HCT116 (cell line): ENCODE results near the gene RNF207. TPM values are rescaled to one million over a fixed set of nuclear protein-coding genes. Genes with fewer than 3 reads are reported as not detected.

ENCODE experiments used
- ATAC-seq: fragments of 200-7000 bp; cut with Tn5 transposase; 2 replicates; pipeline ENCODE4 v1.9.1; 2020; ENCODE audit warnings: mild to moderate bottlenecking, moderate library complexity
- BruUV-seq: library from RNA; stranded (reverse); fragments of 400-500 nt; replicated peaks from 2 replicates; lab custom pipeline; 2021; lab: Mats Ljungman, UMichigan
- CTCF ChIA-PET: fragments of 300-600 bp; sonication (Branson Sonifier 250); formaldehyde crosslinking; loops from one replicate; lab custom pipeline; 2021; ENCODE audit warnings: antibody characterized with exemption; lab: Charles Lee
- POLR2A ChIA-PET: fragments of 300-600, 350-600 bp; sonication (Branson Sonifier 250); formaldehyde crosslinking; loops from one replicate; lab custom pipeline; 2021; ENCODE audit warnings: antibody characterized with exemption; lab: Charles Lee
- RAD21 ChIA-PET, 2 experiments: fragments of 300-600 bp; sonication (Branson Sonifier 250); formaldehyde crosslinking; loops; one replicate each; lab custom pipeline; 2023; ENCODE audit warnings: low total read pairs in 2 of 2; ENCODE audit not compliant: uncharacterized antibody in 2 of 2, unreplicated experiment in 2 of 2, low non-redundant PET in 1 of 2; lab: Charles Lee
- DNase-seq: peaks from one replicate; pipeline ENCODE4 v3.0.0-alpha.2; 2010; ENCODE audit warnings: low read depth, low spot score
- H2AFZ ChIP-seq: fragments of 200-600 bp; shearing (Covaris generic), sonication (generic); 2 replicates; pipeline ENCODE4 v1.6.1; 2017; ENCODE audit warnings: low read depth, mixed run types, mixed read lengths, antibody characterized with exemption, low read length; ENCODE audit not compliant: poor library complexity, severe bottlenecking
- H3K27ac ChIP-seq: 2 replicates; pipeline ENCODE4 v1.5.1; 2012; ENCODE audit warnings: low read depth, low read length
- H3K27me3 ChIP-seq: fragments of 200-600 bp; sonication (generic); 2 replicates; pipeline ENCODE4 v1.6.1; 2016; ENCODE audit warnings: mixed run types, low read length, mixed read lengths; ENCODE audit not compliant: insufficient read depth
- H3K36me3 ChIP-seq, 2 experiments: fragments of 200-500 bp in 1 of 2; fragments of 200-600 bp in 1 of 2; sonication (Bioruptor generic) in 1 of 2; sonication (generic) in 1 of 2; 2 replicates each; pipeline versions ENCODE4 v1.5.1 to v1.6.1; 2014 to 2016; ENCODE audit warnings: low read length in 2 of 2, inconsistent platforms in 1 of 2, mixed read lengths in 1 of 2, mixed run types in 1 of 2; ENCODE audit not compliant: insufficient read depth in 2 of 2, control insufficient read depth in 1 of 2
- H3K4me1 ChIP-seq, 2 experiments: fragments of 200-600 bp in 1 of 2; sonication (generic) in 1 of 2; 2 replicates each; pipeline versions ENCODE4 v1.5.1 to v1.6.1; 2012 to 2017; ENCODE audit warnings: low read length in 2 of 2, inconsistent platforms in 1 of 2, mild to moderate bottlenecking in 1 of 2, mixed read lengths in 1 of 2, mixed run types in 1 of 2, moderate library complexity in 1 of 2; ENCODE audit not compliant: insufficient read depth in 2 of 2, control insufficient read depth in 1 of 2
- H3K4me2 ChIP-seq: fragments of 200-600 bp; sonication (generic); 2 replicates; pipeline ENCODE4 v1.6.1; 2017; ENCODE audit warnings: mixed run types, low read length, mixed read lengths
- H3K4me3 ChIP-seq, 2 experiments: fragments of 200-600 bp in 1 of 2; sonication (generic) in 1 of 2; replicated peaks in 1 of 2; 2 replicates each; pipeline ENCODE4 v1.5.1; 2011 to 2016; ENCODE audit warnings: low read length in 2 of 2, control low read depth in 1 of 2, low read depth in 1 of 2, mild to moderate bottlenecking in 1 of 2, mixed read lengths in 1 of 2, mixed run types in 1 of 2
- H3K79me2 ChIP-seq: fragments of 200-600 bp; sonication (generic); 2 replicates; pipeline ENCODE4 v1.6.1; 2017; ENCODE audit warnings: mild to moderate bottlenecking, mixed run types, low read length, moderate library complexity, mixed read lengths; ENCODE audit not compliant: insufficient read depth
- H3K9ac ChIP-seq: fragments of 200-600 bp; sonication (generic); 2 replicates; pipeline ENCODE4 v1.6.1; 2016; ENCODE audit warnings: low read length, mixed read lengths
- H3K9me2 ChIP-seq: fragments of 200-600 bp; sonication (generic), shearing (Covaris generic); 2 replicates; pipeline ENCODE4 v1.6.1; 2017; ENCODE audit warnings: mixed run types, mild to moderate bottlenecking, moderate library complexity; ENCODE audit not compliant: insufficient read depth
- H3K9me3 ChIP-seq, 2 experiments: fragments of 200-500 bp in 1 of 2; fragments of 200-600 bp in 1 of 2; sonication (Bioruptor generic) in 1 of 2; sonication (generic) in 1 of 2; 2 replicates each; pipeline ENCODE4 v1.6.1; 2014 to 2017; ENCODE audit warnings: low read length in 2 of 2, mixed read lengths in 2 of 2, inconsistent platforms in 1 of 2, low read depth in 1 of 2, mild to moderate bottlenecking in 1 of 2, mixed run types in 1 of 2, moderate library complexity in 1 of 2; ENCODE audit not compliant: control insufficient read depth in 1 of 2, insufficient read depth in 1 of 2
- H4K20me1 ChIP-seq: fragments of 200-600 bp; sonication (generic), shearing (Covaris generic); 2 replicates; pipeline ENCODE4 v1.6.1; 2017; ENCODE audit warnings: mixed run types, mild to moderate bottlenecking, moderate library complexity; ENCODE audit not compliant: insufficient read depth
- ATF3 ChIP-seq: IDR thresholded peaks from 2 replicates; pipeline ENCODE4 v1.6.1; 2012
- EGR1 ChIP-seq: IDR thresholded peaks from 2 replicates; pipeline ENCODE4 v1.6.1; 2012; ENCODE audit warnings: low read depth
- EZH2 ChIP-seq: fragments of 200-600 bp; sonication (generic); IDR thresholded peaks from 2 replicates; pipeline ENCODE4 v1.6.1; 2017; ENCODE audit warnings: antibody characterized with exemption, mixed run types
- EZH2phosphoT487 ChIP-seq: fragments of 200-600 bp; IDR thresholded peaks from 2 replicates; pipeline ENCODE4 v1.6.1; 2018; ENCODE audit warnings: antibody characterized with exemption, borderline replicate concordance
- FOSL1 ChIP-seq: IDR thresholded peaks from 2 replicates; pipeline ENCODE4 v1.6.1; 2012; ENCODE audit warnings: low read depth
- POLR2A ChIP-seq: IDR thresholded peaks from 2 replicates; pipeline ENCODE4 v1.7.0; 2011; ENCODE audit warnings: borderline replicate concordance; ENCODE audit not compliant: insufficient read depth, insufficient read length; ENCODE audit errors: extremely low read depth
- POLR2AphosphoS5 ChIP-seq: IDR thresholded peaks from 2 replicates; pipeline ENCODE4 v1.6.1; 2011; ENCODE audit warnings: mild to moderate bottlenecking, low read depth, low read length, moderate library complexity
- RAD21 ChIP-seq: IDR thresholded peaks from 2 replicates; pipeline ENCODE4 v1.6.1; 2012; ENCODE audit warnings: low read depth, mild to moderate bottlenecking
- REST ChIP-seq: IDR thresholded peaks from 2 replicates; pipeline ENCODE4 v1.6.1; 2012; ENCODE audit warnings: low read depth
- SIN3A ChIP-seq: IDR thresholded peaks from 2 replicates; pipeline ENCODE4 v1.6.1; 2012; ENCODE audit warnings: low read depth
- SRF ChIP-seq: IDR thresholded peaks from 2 replicates; pipeline ENCODE4 v1.6.1; 2012; ENCODE audit warnings: low read depth
- TCF7L2 ChIP-seq: IDR thresholded peaks from 2 replicates; pipeline ENCODE4 v1.7.0; 2011; ENCODE audit warnings: borderline replicate concordance, inconsistent platforms; ENCODE audit not compliant: insufficient read depth, insufficient read length; ENCODE audit errors: extremely low read depth
- YY1 ChIP-seq: IDR thresholded peaks from 2 replicates; pipeline ENCODE4 v1.6.1; 2011; ENCODE audit warnings: low read length, low read depth, moderate library complexity, mild to moderate bottlenecking; ENCODE audit not compliant: insufficient replicate concordance; ENCODE audit errors: extremely low read depth
- ZBTB33 ChIP-seq: IDR thresholded peaks from 2 replicates; pipeline ENCODE4 v1.6.1; 2011; ENCODE audit warnings: mild to moderate bottlenecking, low read length, moderate library complexity; ENCODE audit not compliant: insufficient replicate concordance; ENCODE audit errors: extremely low read depth
- ZFX ChIP-seq: fragments of 450-650 bp; IDR thresholded peaks from 2 replicates; pipeline ENCODE4 v1.6.1; 2017
- ZNF274 ChIP-seq: fragments of 200-500 bp; sonication (Bioruptor generic); IDR thresholded peaks from 2 replicates; pipeline ENCODE4 v1.6.1; 2014; ENCODE audit warnings: mild to moderate bottlenecking, low read depth, low read length, inconsistent platforms
- intact Hi-C: fragments of 100-400 bp; cut with micrococcal nuclease; formaldehyde crosslinking; loops from 2 replicates; pipeline ENCODE4 v1.10.0; 2022
- total RNA-seq: library from RNA; stranded (reverse); gene quantifications from one replicate; pipeline ENCODE4 v1.2.1, GENCODE V29; 2021; ENCODE audit not compliant: unreplicated experiment

Gene RNF207
- total RNA-seq, 1 experiment from 2014 or later: 61.2 TPM

GRCh38 chr1:6218375-6219164 lies 12.7 kb downstream of the RNF207 start:
- no peaks in the 10 kb centered on the region for H3K9me2 ChIP-seq
- CTCF ChIA-PET: interaction anchor here (6.5 kb wide), 1 partner anchor 13 kb away, joined by 44 read pairs; the partner anchor contains the start of gene RNF207
- no peak for ATAC-seq

More at GRCh38 chr1:6218375-6219164, 12.7 kb downstream of the RNF207 start:
- TF ChIP-seq RAD21 (no peak), POLR2AphosphoS5 (no peak), REST (no peak), ZBTB33 (no peak), FOSL1 (no peak), EZH2phosphoT487 (no peak), ATF3 (no peak), EGR1 (no peak), ZFX (no peak), SIN3A (no peak), TCF7L2 (no peak), ZNF274 (no peak), YY1 (no peak), SRF (no peak), EZH2 (no peak), POLR2A (no peak)
- TF ChIP-seq, all 23 proteins: peak for 0
- no peak overlapping the region; a peak in 1 of 4 replicates for H3K4me3 ChIP-seq
- H3K27me3 ChIP-seq: no peaks in the 10 kb centered on the region
- H3K4me1 ChIP-seq: peaks cover 49 to 58% of the 10 kb centered on the region in 2 experiments
- peaks cover 12% of the 10 kb centered on the region; the same call in 1 of the 2 replicates for H3K79me2 ChIP-seq
- RAD21 ChIA-PET: no interaction called here
- intact Hi-C loops: no loop called here
- H4K20me1 ChIP-seq: no peaks in the 10 kb centered on the region; the same call in 1 of the 2 replicates
- no peaks in the 10 kb centered on the region for H3K9me3 ChIP-seq
- peak overlapping the region; percentile 67; the same call in 1 of the 2 replicates for H3K9ac ChIP-seq
- peaks cover 2 to 27% of the 10 kb centered on the region in 2 experiments; a peak in 2 of 4 replicates for H3K36me3 ChIP-seq
- no peak for DNase-seq
- no peak overlapping the region for H2AFZ ChIP-seq
- H3K27ac ChIP-seq: peak overlapping the region; percentile 89
- BruUV-seq: no TSS peak
- peak overlapping the region; percentile 80 for H3K4me2 ChIP-seq
- POLR2A ChIA-PET: interaction anchor here (1.9 kb wide), 1 partner anchor 12 kb away, joined by 4 read pairs; the partner anchor contains the start of gene RNF207
